GM21825 (cell line): ENCODE measurements around the gene DISP3.

Source experiments
- ATAC-seq: cut with Tn5 transposase; IDR thresholded peaks from one replicate; pipeline ENCODE4 v1.9.1; 2021; ENCODE audit warnings: mild to moderate bottlenecking, moderate library complexity; ENCODE audit not compliant: unreplicated experiment

DISP3 gene

GRCh38 chr1:11527541-11528452, 48.8 kb downstream of the DISP3 start:
- ATAC-seq, result no peak

- ATAC-seq, result no peak
Measured at GRCh38 chr1:11528611-11529261, 49.8 kb downstream of the DISP3 start.

GRCh38 chr1:11529330-11529729, 50.4 kb downstream of the DISP3 start:
- ATAC-seq, result no peak

GRCh38 chr1:11529763-11530730, 51.1 kb downstream of the DISP3 start:
- no peak for ATAC-seq

GRCh38 chr1:11530731-11531311, 51.9 kb downstream of the DISP3 start:
- ATAC-seq, result no peak

- ATAC-seq, result no peak
Measured at GRCh38 chr1:11531314-11531870, 52.4 kb downstream of the DISP3 start.

GRCh38 chr1:11531943-11532342, 53.0 kb downstream of the DISP3 start:
- no peak for ATAC-seq

- ATAC-seq, result no peak
Measured at GRCh38 chr1:11533790-11534787, 55.1 kb downstream of the DISP3 start.

GRCh38 chr1:11534846-11535245, 55.9 kb downstream of the DISP3 start:
- ATAC-seq, result no peak

GRCh38 chr1:11535316-11535715, 56.4 kb downstream of the DISP3 start:
- no peak for ATAC-seq

GRCh38 chr1:11535761-11536572, 57.0 kb downstream of the DISP3 start:
- ATAC-seq, result no peak

GRCh38 chr1:11536573-11537379, 57.8 kb downstream of the DISP3 start:
- ATAC-seq, result no peak

GRCh38 chr1:11537380-11537764, 58.4 kb downstream of the DISP3 start:
- no peak for ATAC-seq

GRCh38 chr1:11537854-11538591, 59.1 kb downstream of the DISP3 start:
- ATAC-seq, result no peak

- no peak for ATAC-seq
Measured at GRCh38 chr1:11538886-11539285, 59.9 kb downstream of the DISP3 start.

GRCh38 chr1:11539850-11540772, 61.2 kb downstream of the DISP3 start:
- ATAC-seq, result no peak
